ENCODE results near the gene MCUR1. TPM values are rescaled to one million over a fixed set of nuclear protein-coding genes. Genes with fewer than 3 reads are reported as not detected.

The MCUR1 gene
- total RNA-seq, 1 experiment from 2014 or later = 35.4 TPM

DNA sequence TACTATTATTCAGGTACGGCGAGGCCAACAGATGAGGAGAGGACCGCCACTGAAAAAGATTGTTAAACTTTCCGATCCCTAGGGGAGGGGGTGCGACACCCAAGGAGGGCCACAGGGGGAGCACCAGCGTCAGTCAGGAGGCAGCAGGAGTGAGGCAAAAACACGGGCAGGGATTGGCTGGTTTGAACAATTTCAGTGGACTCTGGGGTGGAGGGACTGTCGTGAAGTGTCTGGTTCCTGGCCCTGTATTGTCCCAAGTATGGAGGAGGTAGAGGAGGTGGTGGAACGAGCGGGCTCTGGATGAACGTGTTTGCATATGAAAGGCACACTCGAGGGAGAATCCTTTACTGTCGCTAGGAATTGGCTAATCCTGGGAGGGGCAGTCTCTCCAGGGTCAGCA, 32.5 kb upstream of the MCUR1 start:
- no CpG with 5 or more reads among the region's 13 CpGs for WGBS (ENCODE audit: extremely low coverage, insufficient read length, low lambda C conversion rate)
- Histone ChIP-seq H2BK5ac (ENCODE audit: insufficient read length, low read length) (no peak overlapping the region), H3K79me1 (ENCODE audit: insufficient read depth, low read depth, low read length, poor library complexity, severe bottlenecking) (no peaks in the 10 kb centered on the region), H4K91ac (ENCODE audit: insufficient read length, low read depth, low read length) (no peak overlapping the region), H3K23ac (ENCODE audit: insufficient read length, low read depth, low read length) (no peak overlapping the region), H3K9ac (ENCODE audit: extremely low read depth, insufficient read length, low read length) (no peak overlapping the region), H4K20me1 (ENCODE audit: control insufficient read depth, insufficient read depth, insufficient read length) (no peaks in the 10 kb centered on the region), H3K4ac (ENCODE audit: low read depth, low read length) (no peak overlapping the region), H4K5ac (ENCODE audit: insufficient read length, low read depth, low read length) (no peak overlapping the region), H3K4me1 (ENCODE audit: insufficient read depth, low read length) (peaks cover 10% of the 10 kb centered on the region; the same call in 1 of the 2 replicates), H3K4me2 (ENCODE audit: insufficient read depth, insufficient read length, low read length) (peak overlapping the region; percentile 8), H2BK20ac (ENCODE audit: low read depth, low read length, poor library complexity, severe bottlenecking) (no peak overlapping the region), H3K18ac (ENCODE audit: insufficient read length, low read depth, low read length) (peak overlapping the region; percentile 4), H3K79me2 (ENCODE audit: insufficient read depth, low read length) (no peaks in the 10 kb centered on the region), H2BK120ac (ENCODE audit: low read depth, low read length, poor library complexity, severe bottlenecking) (no peak overlapping the region), H3K23me2 (ENCODE audit: insufficient read length, low read depth, low read length, poor library complexity, severe bottlenecking) (no peaks in the 10 kb centered on the region), H3K27ac (ENCODE audit: insufficient read length, low read depth, low read length) (no peak overlapping the region), H3K27me3 (ENCODE audit: insufficient read depth, low read length) (no peaks in the 10 kb centered on the region), H3K14ac (ENCODE audit: insufficient read depth, low read length) (no peak overlapping the region), H2BK15ac (ENCODE audit: low read depth, low read length) (no peak overlapping the region), H2AFZ (ENCODE audit: low read length) (peak overlapping the region; percentile 58), H3T11ph (ENCODE audit: low read length) (no peak overlapping the region), H3K56ac (ENCODE audit: insufficient read length, low read depth, low read length) (no peak overlapping the region), H3K9me3 (ENCODE audit: control insufficient read depth, low read depth, low read length) (no peaks in the 10 kb centered on the region), H2BK12ac (ENCODE audit: insufficient read length, low read depth, low read length) (no peak overlapping the region), H2AK5ac (ENCODE audit: insufficient read length, low read length) (no peak overlapping the region), H4K8ac (replicated peaks; ENCODE audit: insufficient read length, low read depth, low read length) (no peak overlapping the region)
- Mint-ChIP-seq H3K9me3 (no peaks in the 10 kb centered on the region), H3K4me3 (peak overlapping the region; percentile 15 to 40; a peak in 3 of 5 replicates), H3K27me3 (ENCODE audit: low read depth) (no peaks in the 10 kb centered on the region), H3K27ac (peak overlapping the region; percentile 8 to 13 (median 11); a peak in 3 of 7 replicates), H3K36me3 (ENCODE audit: insufficient read depth in 1 of 3, low read depth in 3 of 3) (no peaks in the 10 kb centered on the region), H3K4me1 (peaks cover 36 to 46% of the 10 kb centered on the region in 2 experiments)
- DNase-seq = peak; percentile 81
- TF ChIP-seq, protein P1, sequence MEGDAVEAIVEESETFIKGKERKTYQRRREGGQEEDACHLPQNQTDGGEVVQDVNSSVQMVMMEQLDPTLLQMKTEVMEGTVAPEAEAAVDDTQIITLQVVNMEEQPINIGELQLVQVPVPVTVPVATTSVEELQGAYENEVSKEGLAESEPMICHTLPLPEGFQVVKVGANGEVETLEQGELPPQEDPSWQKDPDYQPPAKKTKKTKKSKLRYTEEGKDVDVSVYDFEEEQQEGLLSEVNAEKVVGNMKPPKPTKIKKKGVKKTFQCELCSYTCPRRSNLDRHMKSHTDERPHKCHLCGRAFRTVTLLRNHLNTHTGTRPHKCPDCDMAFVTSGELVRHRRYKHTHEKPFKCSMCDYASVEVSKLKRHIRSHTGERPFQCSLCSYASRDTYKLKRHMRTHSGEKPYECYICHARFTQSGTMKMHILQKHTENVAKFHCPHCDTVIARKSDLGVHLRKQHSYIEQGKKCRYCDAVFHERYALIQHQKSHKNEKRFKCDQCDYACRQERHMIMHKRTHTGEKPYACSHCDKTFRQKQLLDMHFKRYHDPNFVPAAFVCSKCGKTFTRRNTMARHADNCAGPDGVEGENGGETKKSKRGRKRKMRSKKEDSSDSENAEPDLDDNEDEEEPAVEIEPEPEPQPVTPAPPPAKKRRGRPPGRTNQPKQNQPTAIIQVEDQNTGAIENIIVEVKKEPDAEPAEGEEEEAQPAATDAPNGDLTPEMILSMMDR (conservative IDR thresholded peaks at IDR 0.05) = peak; percentile 74
